Hepatocyte (in vitro differentiated cells): Measurements from ENCODE around the gene LIMA1. TPM values are rescaled to one million over a fixed set of nuclear protein-coding genes. Genes with fewer than 3 reads are reported as not detected.
"Not testable (repeated sequence)": the region's sequence is repeated elsewhere in the genome, so short reads cannot be mapped to it uniquely, and the experiment has no call there.

Source experiments
- DNase-seq: peaks from one replicate; pipeline ENCODE4 v3.0.0-alpha.2; 2016; ENCODE audit warnings: low spot score
- H2AFZ ChIP-seq: fragments of 200-600 bp; sonication (generic); 2 replicates; pipeline ENCODE4 v1.6.0; 2016; ENCODE audit warnings: antibody characterized with exemption, mild to moderate bottlenecking
- H3K27ac ChIP-seq: fragments of 200-600 bp; sonication (generic); 2 replicates; pipeline ENCODE4 v1.5.1; 2016; ENCODE audit warnings: mild to moderate bottlenecking
- H3K27me3 ChIP-seq: fragments of 200-600 bp; sonication (generic); 2 replicates; pipeline ENCODE4 v1.6.1; 2016
- H3K36me3 ChIP-seq: fragments of 200-600 bp; sonication (generic); replicated peaks from 2 replicates; pipeline ENCODE4 v1.5.1; 2016; ENCODE audit warnings: low read depth; ENCODE audit not compliant: insufficient read depth
- H3K4me1 ChIP-seq: fragments of 200-600 bp; sonication (generic); 2 replicates; pipeline ENCODE4 v1.5.1; 2016; ENCODE audit warnings: mild to moderate bottlenecking, moderate library complexity; ENCODE audit not compliant: insufficient read depth
- H3K4me2 ChIP-seq: fragments of 200-600 bp; sonication (generic); 2 replicates; pipeline ENCODE4 v1.6.0; 2016
- H3K4me3 ChIP-seq: fragments of 200-600 bp; sonication (generic); 2 replicates; pipeline ENCODE4 v1.5.1; 2016; ENCODE audit warnings: mild to moderate bottlenecking
- H3K79me2 ChIP-seq: fragments of 200-600 bp; sonication (generic); 2 replicates; pipeline ENCODE4 v1.6.0; 2017; ENCODE audit warnings: mild to moderate bottlenecking
- H3K9me2 ChIP-seq: fragments of 200-600 bp; sonication (generic); replicated peaks from 2 replicates; pipeline ENCODE4 v1.6.0; 2017; ENCODE audit warnings: mild to moderate bottlenecking; ENCODE audit not compliant: insufficient read depth
- H3K9me3 ChIP-seq: fragments of 200-600 bp; sonication (generic); 2 replicates; pipeline ENCODE4 v1.5.1; 2016; ENCODE audit warnings: low read depth, mild to moderate bottlenecking
- H4K20me1 ChIP-seq: fragments of 200-600 bp; sonication (generic); 2 replicates; pipeline ENCODE4 v1.6.0; 2016; ENCODE audit warnings: mild to moderate bottlenecking; ENCODE audit not compliant: insufficient read depth, poor library complexity, severe bottlenecking
- EZH2 ChIP-seq: fragments of 200-600 bp; sonication (generic); IDR thresholded peaks from 2 replicates; pipeline ENCODE4 v1.6.1; 2016; ENCODE audit warnings: antibody characterized with exemption, mild to moderate bottlenecking, borderline replicate concordance
- EZH2phosphoT487 ChIP-seq: fragments of 200-600 bp; sonication (generic); IDR thresholded peaks from one replicate; pipeline ENCODE4 v1.6.1; 2018; ENCODE audit warnings: antibody characterized with exemption, mild to moderate bottlenecking, low read depth, moderate library complexity; ENCODE audit not compliant: unreplicated experiment, severe bottlenecking
- WGBS: methylation state at CpG from one replicate; pipeline ENCODE4 v1.1.6; 2016; ENCODE audit warnings: low lambda C conversion rate; ENCODE audit errors: missing lambda C conversion rate; 5-methylcytosine and 5-hydroxymethylcytosine counted together
- polyA plus RNA-seq: library from polyadenylated mRNA; unstranded; fragments of >200 nt; fragmentation: Nextera tagmentation; extraction: Ambion mirVana; gene quantifications from 2 replicates; pipeline ENCODE4 v1.2.1, GENCODE V29; 2016
- total RNA-seq: library from RNA; depleted of rRNA; stranded (reverse); fragments of >200 nt; gene quantifications from 2 replicates; pipeline ENCODE4 v1.2.3, GENCODE V29; 2014
- TF ChIP-seq, protein P1 (sequence below): fragments of 200-600 bp; sonication (generic); IDR thresholded peaks from 2 replicates; pipeline ENCODE4 v1.5.1; 2016; ENCODE audit warnings: antibody characterized with exemption, mild to moderate bottlenecking; ENCODE audit not compliant: poor library complexity

The LIMA1 gene
- total and polyA plus RNA-seq, 2 experiments from 2014 or later = 54.8 to 84.4 TPM

GRCh38 chr12:50325890-50326391, 42.6 kb upstream of the LIMA1 start:
- no peaks in the 10 kb centered on the region for H4K20me1 ChIP-seq
- H3K9me3 ChIP-seq = no peaks in the 10 kb centered on the region
- no peaks in the 10 kb centered on the region for H3K9me2 ChIP-seq
- TF ChIP-seq EZH2phosphoT487 (no peak), EZH2 (no peak)
- TF ChIP-seq, protein P1, sequence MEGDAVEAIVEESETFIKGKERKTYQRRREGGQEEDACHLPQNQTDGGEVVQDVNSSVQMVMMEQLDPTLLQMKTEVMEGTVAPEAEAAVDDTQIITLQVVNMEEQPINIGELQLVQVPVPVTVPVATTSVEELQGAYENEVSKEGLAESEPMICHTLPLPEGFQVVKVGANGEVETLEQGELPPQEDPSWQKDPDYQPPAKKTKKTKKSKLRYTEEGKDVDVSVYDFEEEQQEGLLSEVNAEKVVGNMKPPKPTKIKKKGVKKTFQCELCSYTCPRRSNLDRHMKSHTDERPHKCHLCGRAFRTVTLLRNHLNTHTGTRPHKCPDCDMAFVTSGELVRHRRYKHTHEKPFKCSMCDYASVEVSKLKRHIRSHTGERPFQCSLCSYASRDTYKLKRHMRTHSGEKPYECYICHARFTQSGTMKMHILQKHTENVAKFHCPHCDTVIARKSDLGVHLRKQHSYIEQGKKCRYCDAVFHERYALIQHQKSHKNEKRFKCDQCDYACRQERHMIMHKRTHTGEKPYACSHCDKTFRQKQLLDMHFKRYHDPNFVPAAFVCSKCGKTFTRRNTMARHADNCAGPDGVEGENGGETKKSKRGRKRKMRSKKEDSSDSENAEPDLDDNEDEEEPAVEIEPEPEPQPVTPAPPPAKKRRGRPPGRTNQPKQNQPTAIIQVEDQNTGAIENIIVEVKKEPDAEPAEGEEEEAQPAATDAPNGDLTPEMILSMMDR = no peak
- H3K4me2 ChIP-seq = no peak overlapping the region
- no peak overlapping the region for H3K4me3 ChIP-seq
- no peak overlapping the region for H2AFZ ChIP-seq
- no peaks in the 10 kb centered on the region for H3K27me3 ChIP-seq
- no peak overlapping the region for H3K27ac ChIP-seq
- H3K79me2 ChIP-seq = no peaks in the 10 kb centered on the region
- H3K36me3 ChIP-seq = no peaks in the 10 kb centered on the region
- WGBS = 88% methylated on average over 5 of the region's 5 CpGs
- DNase-seq = no peak
- H3K4me1 ChIP-seq = peaks cover 6% of the 10 kb centered on the region

GRCh38 chr12:50324770-50325169, 41.5 kb upstream of the LIMA1 start:
- not testable (repeated sequence) for H3K36me3 ChIP-seq, H3K79me2 ChIP-seq, H3K4me1 ChIP-seq, H3K9me2 ChIP-seq, H2AFZ ChIP-seq, H3K9me3 ChIP-seq, H3K27ac ChIP-seq, H3K4me2 ChIP-seq, DNase-seq, H4K20me1 ChIP-seq, H3K4me3 ChIP-seq, H3K27me3 ChIP-seq
- WGBS = 92% methylated on average over 4 of the region's 4 CpGs

GRCh38 chr12:50324077-50324476, 40.8 kb upstream of the LIMA1 start:
- H3K4me3 ChIP-seq, H2AFZ ChIP-seq, H3K79me2 ChIP-seq, H3K9me3 ChIP-seq, H3K27ac ChIP-seq, H3K27me3 ChIP-seq, H3K36me3 ChIP-seq, H3K9me2 ChIP-seq, DNase-seq, H3K4me1 ChIP-seq, H3K4me2 ChIP-seq, H4K20me1 ChIP-seq: not testable (repeated sequence)
- WGBS = 98% methylated on average over 7 of the region's 7 CpGs

GRCh38 chr12:50322206-50322605, 38.9 kb upstream of the LIMA1 start:
- H3K4me3 ChIP-seq = no peak overlapping the region
- H3K4me2 ChIP-seq = no peak overlapping the region
- H3K4me1 ChIP-seq = peaks cover 6% of the 10 kb centered on the region
- H3K36me3 ChIP-seq = no peaks in the 10 kb centered on the region
- no peak overlapping the region for H2AFZ ChIP-seq
- H4K20me1 ChIP-seq = no peaks in the 10 kb centered on the region
- DNase-seq = no peak
- WGBS = 92% methylated on average over 3 of the region's 3 CpGs
- H3K27ac ChIP-seq = no peak overlapping the region
- TF ChIP-seq EZH2 = no peak
- TF ChIP-seq, protein P1 = no peak
- TF ChIP-seq EZH2phosphoT487 = no peak
- no peaks in the 10 kb centered on the region for H3K9me2 ChIP-seq
- H3K27me3 ChIP-seq = no peaks in the 10 kb centered on the region
- no peaks in the 10 kb centered on the region for H3K79me2 ChIP-seq
- no peaks in the 10 kb centered on the region for H3K9me3 ChIP-seq
